CD14-positive monocyte (primary cell): ENCODE results near the gene MSL1. TPM values are rescaled to one million over a fixed set of nuclear protein-coding genes. Genes with fewer than 3 reads are reported as not detected.
A peak's percentile ranks its signal among the peaks of the same experiment; 100 is the strongest.

Experiments
- DNase-seq, 3 donors: peaks; one replicate each; pipeline ENCODE4 v3.0.0-alpha.2; 2011 to 2022
- H2AFZ ChIP-seq: 2 replicates; pipeline ENCODE4 v1.6.0; 2012; ENCODE audit warnings: mild to moderate bottlenecking, low read depth, low read length, inconsistent platforms; ENCODE audit not compliant: insufficient read depth, poor library complexity, severe bottlenecking
- H3K27ac ChIP-seq, 2 donors: 1 replicate in 1 of 2; 2 replicates in 1 of 2; pipeline ENCODE4 v1.5.1; 2012 to 2013; ENCODE audit warnings: low read length in 2 of 2, control low read depth in 1 of 2, inconsistent platforms in 1 of 2, low read depth in 1 of 2, mild to moderate bottlenecking in 1 of 2
- H3K27me3 ChIP-seq, 2 donors: one replicate each; pipeline versions ENCODE4 v1.6.0 to v1.6.1; 2011 to 2013; ENCODE audit warnings: low read length in 2 of 2; ENCODE audit not compliant: control insufficient read depth in 2 of 2, insufficient read depth in 2 of 2
- H3K36me3 ChIP-seq, 2 donors: replicated peaks in 1 of 2; 1 replicate in 1 of 2; 2 replicates in 1 of 2; pipeline versions ENCODE4 v1.5.1 to v1.6.1; 2012 to 2013; ENCODE audit warnings: low read length in 2 of 2, control low read depth in 1 of 2, inconsistent platforms in 1 of 2, mild to moderate bottlenecking in 1 of 2; ENCODE audit not compliant: insufficient read depth in 2 of 2, control insufficient read depth in 1 of 2
- H3K4me1 ChIP-seq, 2 donors: 1 replicate in 1 of 2; 2 replicates in 1 of 2; pipeline versions ENCODE4 v1.5.1 to v1.6.1; 2012 to 2013; ENCODE audit warnings: low read length in 2 of 2, control low read depth in 1 of 2, inconsistent platforms in 1 of 2, mild to moderate bottlenecking in 1 of 2, moderate library complexity in 1 of 2; ENCODE audit not compliant: insufficient read depth in 2 of 2, control insufficient read depth in 1 of 2
- H3K4me2 ChIP-seq: replicated peaks from 2 replicates; pipeline ENCODE3; 2012; ENCODE audit warnings: low read length, moderate library complexity, mild to moderate bottlenecking; ENCODE audit not compliant: poor library complexity, severe bottlenecking; ENCODE audit errors: extremely low read depth
- H3K4me3 ChIP-seq, 3 experiments: fragments of 200-600 bp in 1 of 3; sonication (generic) in 1 of 3; replicated peaks in 1 of 3; 1 replicate in 2 of 3; 2 replicates in 1 of 3; pipeline ENCODE4 v1.5.1; 2011 to 2013; ENCODE audit warnings: low read length in 3 of 3, mild to moderate bottlenecking in 3 of 3, control low read depth in 2 of 3, low read depth in 2 of 3, inconsistent platforms in 1 of 3, moderate library complexity in 1 of 3
- H3K79me2 ChIP-seq: 2 replicates; pipeline ENCODE4 v1.6.0; 2012; ENCODE audit warnings: mild to moderate bottlenecking, control low read depth, inconsistent platforms, low read length, moderate library complexity; ENCODE audit not compliant: insufficient read depth
- H3K9ac ChIP-seq: 2 replicates; pipeline ENCODE4 v1.6.0; 2017; ENCODE audit warnings: low read length, mild to moderate bottlenecking; ENCODE audit not compliant: insufficient read depth, poor library complexity, severe bottlenecking
- H3K9me3 ChIP-seq, 2 donors: replicated peaks in 1 of 2; 1 replicate in 1 of 2; 2 replicates in 1 of 2; pipeline versions ENCODE4 v1.5.1 to v1.6.1; 2012 to 2013; ENCODE audit warnings: low read length in 2 of 2, control low read depth in 1 of 2; ENCODE audit not compliant: control insufficient read depth in 1 of 2, insufficient read depth in 1 of 2
- H4K20me1 ChIP-seq: 2 replicates; pipeline ENCODE4 v1.6.0; 2012; ENCODE audit warnings: mild to moderate bottlenecking, low read length, control low read depth, moderate library complexity; ENCODE audit not compliant: insufficient read depth
- H3K27ac Mint-ChIP-seq, 7 donors: one replicate each; pipeline ENCODE4 v1.8.0; 2020; ENCODE audit warnings: mild to moderate bottlenecking in 7 of 7, mixed read lengths in 7 of 7, moderate library complexity in 6 of 7, inconsistent platforms in 2 of 7
- H3K27me3 Mint-ChIP-seq, 3 donors: one replicate each; pipeline ENCODE4 v1.8.0; 2021 to 2022; ENCODE audit warnings: low read depth in 3 of 3, mild to moderate bottlenecking in 3 of 3, mixed read lengths in 3 of 3, moderate library complexity in 3 of 3, inconsistent platforms in 1 of 3
- H3K36me3 Mint-ChIP-seq, 2 donors: one replicate each; pipeline ENCODE4 v1.8.0; 2020; ENCODE audit warnings: mixed read lengths in 2 of 2, inconsistent platforms in 1 of 2, mild to moderate bottlenecking in 1 of 2
- H3K4me1 Mint-ChIP-seq: one replicate; pipeline ENCODE4 v1.8.0; 2020; ENCODE audit warnings: mild to moderate bottlenecking, mixed read lengths
- H3K4me3 Mint-ChIP-seq, 2 donors: one replicate each; pipeline ENCODE4 v1.8.0; 2020; ENCODE audit warnings: mild to moderate bottlenecking in 2 of 2, mixed read lengths in 2 of 2, moderate library complexity in 1 of 2
- H3K9me3 Mint-ChIP-seq, 7 donors: one replicate each; pipeline ENCODE4 v1.8.0; 2020 to 2022; ENCODE audit warnings: mixed read lengths in 7 of 7, mild to moderate bottlenecking in 6 of 7, moderate library complexity in 6 of 7, inconsistent platforms in 2 of 7
- WGBS: methylation state at CpG from one replicate; pipeline ENCODE4 v1.1.5; 2013; ENCODE audit warnings: missing lambda C conversion rate; ENCODE audit not compliant: insufficient coverage; 5-methylcytosine and 5-hydroxymethylcytosine counted together
- intact Hi-C, 2 donors: fragments of 100-400 bp; cut with micrococcal nuclease; formaldehyde crosslinking; loops; one replicate each; pipeline versions ENCODE4 v1.15.0 to v1.15.1; 2023
- polyA plus RNA-seq, 3 donors: library from polyadenylated mRNA; depleted of rRNA in 1 of 3; unstranded in 2 of 3; stranded (reverse) in 1 of 3; fragments of 300-500 nt in 2 of 3; fragments of >200 nt in 1 of 3; fragmentation: Illumina TruSeq in 2 of 3; gene quantifications; 1 replicate in 2 of 3; 2 replicates in 1 of 3; pipeline ENCODE4 v1.2.3, GENCODE V29; 2012 to 2021
- TF ChIP-seq, protein P1 (sequence below): fragments of 200-600 bp; IDR thresholded peaks from one replicate; pipeline ENCODE4 v1.8.0; 2022; ENCODE audit warnings: antibody characterized with exemption, mild to moderate bottlenecking

The MSL1 gene
- polyA plus RNA-seq, 3 donors: 10.0 to 89.2 (median 11.4) TPM

DNA sequence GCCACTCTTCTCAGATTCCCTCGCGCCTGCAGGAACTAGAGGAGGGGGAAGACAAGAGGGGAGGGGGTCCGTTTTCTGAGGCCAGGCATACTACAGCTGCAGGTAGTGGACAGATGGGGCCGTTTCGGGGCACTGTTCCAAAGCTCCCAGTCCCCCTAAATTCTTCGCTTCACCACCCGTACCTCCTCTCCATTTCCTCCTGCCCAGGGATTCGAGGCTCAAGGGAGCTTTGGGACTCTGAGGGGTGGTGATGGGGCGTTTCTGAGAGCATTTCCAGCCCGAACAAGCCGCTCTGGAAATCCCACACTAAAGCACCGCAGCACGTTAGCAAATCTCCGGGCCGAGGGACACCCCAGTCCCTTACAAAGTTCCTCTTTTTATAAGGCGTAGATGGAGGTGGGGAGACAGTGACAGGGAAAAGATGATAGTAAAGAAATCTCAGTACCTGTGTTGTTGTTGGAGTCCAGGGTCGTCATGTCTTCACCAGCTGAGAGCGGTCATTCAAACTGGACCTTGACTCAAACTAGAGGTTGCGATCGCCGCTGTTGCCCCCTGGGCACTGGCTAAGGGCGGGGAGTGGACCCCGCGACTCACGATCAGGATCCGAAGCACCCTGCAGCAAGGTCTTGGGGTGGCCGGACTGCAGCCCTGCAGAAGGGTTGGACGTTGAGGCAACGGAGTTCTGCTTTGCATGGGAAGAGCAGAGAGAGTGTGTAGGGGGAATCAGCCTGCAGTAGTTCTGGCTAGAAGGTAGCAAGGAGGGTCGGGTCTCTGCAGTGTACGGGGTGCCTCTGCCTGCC, 22.0 kb upstream of the MSL1 start:
- Mint-ChIP-seq H3K27ac (peak overlapping the region; percentile 96 to 99 (median 98)), H3K4me1 (peaks cover 78% of the 10 kb centered on the region), H3K36me3 (peaks cover 10 to 16% of the 10 kb centered on the region in 2 donors), H3K9me3 (peaks cover 0 to 5% (median 0%) of the 10 kb centered on the region in 7 donors), H3K27me3 (peaks cover 0 to 5% (median 0%) of the 10 kb centered on the region in 3 donors), H3K4me3 (peak overlapping the region; percentile 87 to 95)
- intact Hi-C loops: loop anchor here (1.0 to 5.0 kb wide), 4 partner anchors 8 to 223 kb away; partner anchors contain the start of gene THRA (in 2 of the 2)
- peak; percentile 71 to 94 (median 77) for DNase-seq
- H3K36me3 ChIP-seq: no peaks in the 10 kb centered on the region
- no peaks in the 10 kb centered on the region for H3K79me2 ChIP-seq
- peak overlapping the region; percentile 85 for H3K4me2 ChIP-seq
- peaks cover 67 to 69% of the 10 kb centered on the region in 2 donors for H3K4me1 ChIP-seq
- peak overlapping the region; percentile 35 to 78 (median 36) for H3K4me3 ChIP-seq
- peak overlapping the region; percentile 24 for H2AFZ ChIP-seq
- WGBS: 1% methylated on average over 15 of the region's 31 CpGs
- H3K9ac ChIP-seq: peak overlapping the region; percentile 84
- H4K20me1 ChIP-seq: peaks cover 8% of the 10 kb centered on the region
- peak overlapping the region; percentile 78 to 98 for H3K27ac ChIP-seq
- no peaks in the 10 kb centered on the region for H3K27me3 ChIP-seq
- no peaks in the 10 kb centered on the region for H3K9me3 ChIP-seq
- TF ChIP-seq, protein P1, sequence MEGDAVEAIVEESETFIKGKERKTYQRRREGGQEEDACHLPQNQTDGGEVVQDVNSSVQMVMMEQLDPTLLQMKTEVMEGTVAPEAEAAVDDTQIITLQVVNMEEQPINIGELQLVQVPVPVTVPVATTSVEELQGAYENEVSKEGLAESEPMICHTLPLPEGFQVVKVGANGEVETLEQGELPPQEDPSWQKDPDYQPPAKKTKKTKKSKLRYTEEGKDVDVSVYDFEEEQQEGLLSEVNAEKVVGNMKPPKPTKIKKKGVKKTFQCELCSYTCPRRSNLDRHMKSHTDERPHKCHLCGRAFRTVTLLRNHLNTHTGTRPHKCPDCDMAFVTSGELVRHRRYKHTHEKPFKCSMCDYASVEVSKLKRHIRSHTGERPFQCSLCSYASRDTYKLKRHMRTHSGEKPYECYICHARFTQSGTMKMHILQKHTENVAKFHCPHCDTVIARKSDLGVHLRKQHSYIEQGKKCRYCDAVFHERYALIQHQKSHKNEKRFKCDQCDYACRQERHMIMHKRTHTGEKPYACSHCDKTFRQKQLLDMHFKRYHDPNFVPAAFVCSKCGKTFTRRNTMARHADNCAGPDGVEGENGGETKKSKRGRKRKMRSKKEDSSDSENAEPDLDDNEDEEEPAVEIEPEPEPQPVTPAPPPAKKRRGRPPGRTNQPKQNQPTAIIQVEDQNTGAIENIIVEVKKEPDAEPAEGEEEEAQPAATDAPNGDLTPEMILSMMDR: no peak

DNA sequence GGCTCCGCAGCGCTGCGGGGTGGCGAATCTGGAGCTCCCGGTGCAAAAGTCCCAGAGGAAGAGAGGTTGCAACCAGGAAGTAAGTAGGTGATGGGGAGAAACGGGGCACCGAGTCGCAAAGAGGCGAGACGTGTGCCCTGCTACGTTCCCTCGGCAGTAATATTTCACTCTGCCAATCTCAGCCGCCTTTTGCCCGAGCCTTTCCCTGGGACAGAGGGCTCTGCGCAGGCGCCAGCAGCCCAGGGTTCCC, 21.4 kb upstream of the MSL1 start, which contains the start of gene NR1D1:
TSS of gene NR1D1 (minus strand) at position 171 of the 250 bp plus-strand sequence. CDS start 495 bp downstream, outside the sequence.
- no peaks in the 10 kb centered on the region for H3K27me3 ChIP-seq
- Mint-ChIP-seq H3K4me3 (peak within 1 kb of the TSS; percentile 87 to 95), H3K4me1 (peaks cover 78% of the 10 kb centered on the region), H3K36me3 (peaks cover 10 to 14% of the 10 kb centered on the region in 2 donors), H3K27me3 (peaks cover 0 to 5% (median 0%) of the 10 kb centered on the region in 3 donors), H3K9me3 (peaks cover 0 to 5% (median 0%) of the 10 kb centered on the region in 7 donors), H3K27ac (peak within 1 kb of the TSS; percentile 96 to 99 (median 98))
- peak within 1 kb of the TSS; percentile 85 for H3K4me2 ChIP-seq
- no peak for DNase-seq
- H3K4me1 ChIP-seq: peaks cover 63 to 64% of the 10 kb centered on the region in 2 donors
- peak within 1 kb of the TSS; percentile 35 to 78 (median 36) for H3K4me3 ChIP-seq
- no peaks in the 10 kb centered on the region for H3K79me2 ChIP-seq
- H3K9ac ChIP-seq: peak within 1 kb of the TSS; percentile 84
- no peaks in the 10 kb centered on the region for H3K9me3 ChIP-seq
- intact Hi-C loops: no loop called here
- H3K27ac ChIP-seq: peak within 1 kb of the TSS; percentile 78 to 98
- H4K20me1 ChIP-seq: peaks cover 8% of the 10 kb centered on the region
- H2AFZ ChIP-seq: peak within 1 kb of the TSS; percentile 24
- TF ChIP-seq, protein P1: no peak
- under 1% methylated on average over 16 of the region's 16 CpGs for WGBS
- H3K36me3 ChIP-seq: no peaks in the 10 kb centered on the region
